ENCODE results near the gene PDXDC1.
"Not testable (repeated sequence)": the region's sequence is repeated elsewhere in the genome, so short reads cannot be mapped to it uniquely, and the experiment has no call there.

The PDXDC1 gene

GRCh38 chr16:15071916-15072769 lies 97.3 kb downstream of the PDXDC1 start:
- not testable (repeated sequence) for DNase-seq (ENCODE audit: low spot score)

DNA sequence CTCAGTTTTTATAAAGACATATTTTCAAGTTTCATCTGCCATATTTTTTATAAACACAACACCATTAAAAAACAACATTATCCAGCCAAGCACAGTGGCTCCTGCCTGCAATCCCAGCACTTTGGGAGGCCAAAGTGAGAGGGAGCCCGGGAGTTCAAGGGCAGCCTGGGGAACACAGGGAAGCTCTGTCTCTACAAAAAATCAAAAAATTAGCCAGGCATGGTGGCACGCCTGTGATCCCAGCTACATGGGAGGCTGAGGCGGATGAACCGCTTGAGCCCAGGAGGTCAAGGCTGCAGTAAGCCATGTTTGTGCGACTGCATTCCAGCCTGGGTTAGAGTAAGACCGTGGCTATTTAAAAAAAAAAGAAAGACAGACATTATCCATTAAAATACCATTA lies 98.3 kb downstream of the PDXDC1 start:
- DNase-seq (ENCODE audit: low spot score) = no peak

GRCh38 chr16:15076161-15076560 lies 101.3 kb downstream of the PDXDC1 start:
- DNase-seq (ENCODE audit: low spot score) = not testable (repeated sequence)

GRCh38 chr16:15080883-15081282 lies 106.1 kb downstream of the PDXDC1 start:
- DNase-seq (ENCODE audit: low spot score) = not testable (repeated sequence)

- not testable (repeated sequence) for DNase-seq (ENCODE audit: low spot score)
Measured at GRCh38 chr16:15082788-15083187, 108.0 kb downstream of the PDXDC1 start.

- DNase-seq (ENCODE audit: low spot score) = not testable (repeated sequence)
Measured at GRCh38 chr16:15090663-15091269, 115.9 kb downstream of the PDXDC1 start.

DNA sequence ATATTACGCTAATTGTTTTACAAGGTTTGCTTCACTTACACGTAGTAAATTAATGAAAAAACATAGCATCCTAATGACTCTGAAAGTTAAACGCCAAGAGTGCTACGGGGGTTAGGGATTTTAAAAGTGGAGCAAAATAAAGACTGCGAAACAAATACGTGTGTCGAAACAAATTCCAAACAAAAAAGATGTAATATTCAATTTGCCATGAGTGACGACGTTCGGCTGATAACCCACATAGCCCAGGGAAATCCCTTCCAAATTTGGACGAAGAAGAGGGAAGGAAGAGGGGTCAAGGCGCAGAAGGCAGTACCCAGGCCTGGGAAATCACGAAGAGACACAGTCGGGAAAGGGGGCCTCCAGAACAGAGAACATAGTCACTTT lies 118.7 kb downstream of the PDXDC1 start:
- DNase-seq (ENCODE audit: low spot score) = not testable (repeated sequence)

DNA sequence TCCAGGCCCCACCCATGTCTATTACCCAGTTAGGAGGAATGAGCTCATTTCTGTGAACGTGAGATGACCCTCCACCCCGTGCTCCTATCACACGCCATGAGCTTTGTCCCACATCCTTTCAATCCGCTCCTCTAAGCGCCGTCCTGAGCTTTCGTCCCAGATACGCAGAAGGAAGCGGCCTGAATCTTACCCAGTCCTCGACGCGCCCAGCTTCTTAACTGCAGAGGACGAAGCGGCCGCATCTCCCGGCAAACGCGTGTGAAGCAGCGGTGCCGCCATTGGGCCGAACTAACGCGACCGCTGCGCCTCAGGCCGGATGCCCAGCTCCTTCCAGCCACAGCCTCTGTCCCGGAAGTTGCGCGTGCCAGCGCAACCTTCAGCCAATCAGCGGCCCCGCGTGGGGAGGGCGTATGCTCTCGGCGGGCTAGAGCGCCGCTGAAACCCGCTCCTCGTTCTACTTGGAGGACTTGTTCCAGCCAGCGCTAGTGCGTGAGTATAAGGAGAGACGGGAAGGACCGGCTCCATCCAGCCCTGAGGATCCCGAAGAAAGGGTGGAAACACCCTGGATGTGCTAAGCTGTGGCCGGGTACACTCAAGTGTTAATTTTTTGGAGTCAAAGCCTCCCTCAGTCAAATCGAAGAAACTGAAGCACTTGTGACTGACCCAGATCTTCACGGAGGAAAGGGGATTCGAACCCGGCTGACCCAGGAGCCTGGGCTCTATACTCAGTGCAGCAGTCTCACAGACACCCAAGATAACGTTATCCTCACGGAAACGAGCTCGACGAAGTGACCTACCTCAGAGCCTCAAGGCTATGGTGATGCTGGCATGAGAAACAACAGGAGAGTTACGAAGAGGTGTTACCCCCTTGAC lies 119.4 kb downstream of the PDXDC1 start, which contains the start of gene RRN3:
RRN3 (minus strand) TSS at position 318 of the 873 bp plus-strand sequence; CDS start at position 279, 39 bp downstream.
- peak; percentile 86 for DNase-seq (ENCODE audit: low spot score)

GRCh38 chr16:15096583-15096972 lies 121.8 kb downstream of the PDXDC1 start:
- DNase-seq (ENCODE audit: low spot score) = not testable (repeated sequence)

GRCh38 chr16:15099366-15099909 lies 124.6 kb downstream of the PDXDC1 start:
- DNase-seq (ENCODE audit: low spot score) = not testable (repeated sequence)

DNA sequence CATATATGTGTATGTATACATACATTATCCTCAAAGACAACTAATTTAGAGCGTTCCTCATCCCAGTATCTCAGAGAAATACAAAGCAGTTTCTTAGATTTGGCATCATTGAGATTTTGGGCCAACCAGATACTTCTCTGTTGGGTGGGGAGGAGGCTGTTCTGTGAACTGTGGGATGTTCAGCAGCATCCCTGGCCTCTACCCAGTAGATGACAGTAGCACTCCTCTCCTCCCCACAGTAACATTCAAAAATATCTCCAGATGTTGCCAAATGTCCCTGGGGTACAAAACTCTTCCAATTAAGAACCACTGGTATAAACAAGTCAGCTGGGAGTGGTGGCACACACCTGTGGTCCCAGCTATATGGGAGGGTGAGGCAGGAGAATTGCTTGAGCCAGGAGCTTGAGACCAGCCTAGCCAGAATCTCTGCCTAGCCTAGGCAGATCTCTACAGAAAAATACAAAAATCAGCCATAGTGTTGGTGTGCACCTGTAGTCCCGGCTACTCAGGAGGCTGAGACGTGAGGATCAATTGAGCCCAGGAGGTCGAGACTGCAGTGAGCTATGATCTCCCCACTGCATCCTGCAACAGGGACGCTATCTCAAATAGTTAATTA lies 125.7 kb downstream of the PDXDC1 start:
- DNase-seq (ENCODE audit: low spot score) = not testable (repeated sequence)

GRCh38 chr16:15127641-15128425 lies 153.0 kb downstream of the PDXDC1 start:
- not testable (repeated sequence) for DNase-seq (ENCODE audit: low spot score)

GRCh38 chr16:15130256-15130932 lies 155.6 kb downstream of the PDXDC1 start:
- not testable (repeated sequence) for DNase-seq (ENCODE audit: low spot score)

- not testable (repeated sequence) for DNase-seq (ENCODE audit: low spot score)
Measured at GRCh38 chr16:15130943-15131700, 156.3 kb downstream of the PDXDC1 start.

GRCh38 chr16:15132719-15133428 lies 158.0 kb downstream of the PDXDC1 start:
- DNase-seq (ENCODE audit: low spot score) = not testable (repeated sequence)

- DNase-seq (ENCODE audit: low spot score) = not testable (repeated sequence)
Measured at GRCh38 chr16:15133554-15133953, 158.7 kb downstream of the PDXDC1 start.

GRCh38 chr16:15134752-15135482 lies 160.1 kb downstream of the PDXDC1 start:
- DNase-seq (ENCODE audit: low spot score) = not testable (repeated sequence)
